Stimulated activated CD4-positive, alpha-beta T cell treated with anti-CD3 and anti-CD28 coated beads, Interleukin-4, amount 100 ng/mL, for 4 hours (primary cell): ENCODE data around the gene CDV3.

Source experiments
- DNase-seq, 2 experiments: peaks; one replicate each; pipeline ENCODE4 v3.0.0-alpha.2; 2020

CDV3 gene

GRCh38 chr3:133608388-133608787 lies 34.9 kb downstream of the CDV3 start:
- DNase-seq, result no peak

GRCh38 chr3:133610031-133610430 lies 36.5 kb downstream of the CDV3 start:
- DNase-seq, result no peak

- no peak for DNase-seq
Observed at GRCh38 chr3:133611534-133611933, 38.0 kb downstream of the CDV3 start.

- DNase-seq, result no peak
Observed at GRCh38 chr3:133620066-133620784, 46.7 kb downstream of the CDV3 start.

- no peak for DNase-seq
Observed at GRCh38 chr3:133627789-133628188, 54.3 kb downstream of the CDV3 start.

GRCh38 chr3:133629146-133629545 lies 55.7 kb downstream of the CDV3 start:
- no peak for DNase-seq

- no peak for DNase-seq
Observed at GRCh38 chr3:133633439-133633838, 60.0 kb downstream of the CDV3 start.
